ENCODE results near the gene PUM1.
"Not testable (repeated sequence)": the region's sequence is repeated elsewhere in the genome, so short reads cannot be mapped to it uniquely, and the experiment has no call there.

The PUM1 gene

DNA sequence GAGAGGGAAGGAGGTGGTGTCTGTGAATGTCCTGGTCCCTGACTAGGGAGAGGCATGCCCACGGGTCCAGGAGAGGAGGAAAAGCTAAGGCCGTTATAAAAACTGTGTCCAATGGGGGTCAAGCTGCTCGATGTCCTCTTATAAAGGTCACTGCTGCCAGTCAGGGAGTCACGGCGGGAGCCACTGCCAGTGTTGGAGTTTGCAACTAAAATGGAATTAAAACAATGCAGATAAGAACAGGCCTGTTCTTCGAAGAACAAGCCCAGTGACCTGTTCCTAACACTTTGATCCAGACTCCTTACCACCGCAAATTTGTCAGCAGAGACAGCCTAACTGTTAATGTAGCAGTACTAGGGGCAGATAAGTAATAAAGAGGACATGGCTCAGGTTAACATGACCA lies 100.8 kb downstream of the PUM1 start:
- no peak for DNase-seq (ENCODE audit: low read depth in 2 of 2)

DNA sequence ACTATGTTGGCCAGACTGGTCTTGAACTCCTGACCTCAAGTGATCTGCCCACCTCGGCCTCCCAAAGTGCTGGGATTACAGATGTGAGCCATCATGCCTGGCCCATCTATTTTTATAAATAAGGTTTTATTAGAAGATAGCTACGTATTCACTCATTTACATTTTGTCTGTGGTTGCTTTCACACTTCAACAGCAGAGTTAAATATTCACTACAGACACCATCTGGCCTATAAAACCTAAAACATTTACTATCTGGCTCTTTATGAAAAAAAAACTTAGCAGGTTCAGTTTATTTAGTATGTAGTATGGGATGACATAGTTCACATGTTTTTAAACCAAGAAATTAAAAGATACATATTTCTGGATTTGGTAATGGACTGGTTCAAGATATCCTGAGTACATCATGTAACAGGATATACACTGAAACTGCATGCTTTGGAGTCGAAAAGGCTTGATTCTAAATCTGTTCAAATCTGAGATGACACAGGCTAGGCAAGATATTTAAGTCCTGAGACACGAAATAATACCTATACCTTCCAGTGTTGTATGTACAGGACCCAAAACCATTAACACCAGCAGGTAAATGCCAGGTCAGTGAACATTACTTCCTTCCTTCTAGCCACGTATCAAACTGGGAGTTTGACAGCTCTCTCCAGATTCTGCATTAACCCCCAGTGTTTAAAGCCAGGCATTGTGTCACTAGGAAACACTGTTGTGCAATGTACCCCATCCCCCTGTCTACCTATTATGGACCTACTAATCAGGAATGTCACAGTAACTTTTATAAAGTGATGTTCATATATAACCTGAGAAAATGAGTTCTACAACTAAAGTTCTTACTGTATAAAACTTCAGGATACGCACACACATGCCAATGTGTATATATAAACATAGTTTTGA lies 102.7 kb downstream of the PUM1 start:
- no peak for DNase-seq (ENCODE audit: low read depth in 2 of 2)

DNA sequence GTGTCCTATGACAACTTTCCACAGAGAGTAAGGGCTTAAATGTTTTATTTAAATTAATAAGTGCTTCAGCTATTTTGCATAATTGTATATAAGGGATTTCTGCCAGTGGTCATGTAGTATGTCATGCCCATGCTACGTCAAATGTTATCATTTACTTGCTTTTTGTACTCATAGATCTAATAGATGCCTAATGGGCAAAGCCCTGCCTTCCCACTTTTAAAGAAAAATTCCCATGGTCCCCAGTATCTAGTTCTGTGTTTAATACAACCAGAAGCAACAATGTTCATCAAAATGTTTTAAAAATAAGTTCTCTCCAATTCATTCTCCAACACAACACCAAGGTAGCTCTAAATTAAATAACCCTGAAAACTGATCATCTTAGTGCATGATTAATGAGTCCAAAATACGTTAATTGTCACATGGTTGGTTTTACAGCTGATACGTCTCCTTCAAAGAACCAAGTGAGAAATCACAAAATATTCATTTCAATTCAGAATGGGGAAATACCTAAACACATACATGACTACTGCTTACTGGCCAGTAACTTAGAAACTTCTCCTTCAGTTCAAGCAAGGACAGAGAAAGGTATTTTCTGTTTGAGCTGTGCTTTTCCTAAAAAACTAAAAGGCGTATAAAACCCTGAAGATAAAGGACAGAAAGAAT lies 107.8 kb downstream of the PUM1 start:
- no peak for DNase-seq (ENCODE audit: low read depth in 2 of 2)

DNA sequence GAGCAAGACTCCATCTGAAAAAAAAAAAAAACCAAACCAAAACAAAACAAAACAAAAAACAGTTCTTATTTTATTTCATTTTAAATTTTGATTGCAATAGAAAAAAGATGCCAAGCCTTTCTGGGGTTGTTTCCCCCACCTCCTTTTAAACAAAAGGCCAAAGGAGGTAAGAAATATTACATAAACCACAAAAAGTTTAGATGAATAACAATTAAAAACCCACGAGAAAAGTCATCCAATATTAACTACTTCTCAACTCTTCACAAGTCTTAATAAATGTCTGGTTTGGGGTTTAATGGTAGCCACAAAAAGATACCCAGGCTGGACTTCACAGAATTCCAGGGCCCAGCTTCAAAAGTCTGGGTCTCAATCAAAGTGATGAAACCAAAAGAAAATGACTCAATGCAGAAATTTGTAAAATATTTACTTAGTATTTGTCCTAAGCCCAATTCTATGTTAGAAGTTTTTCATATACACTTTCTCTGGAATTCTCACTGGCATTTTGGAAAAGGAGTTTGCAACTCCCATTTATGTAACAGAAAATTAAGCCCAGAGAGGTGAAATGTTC lies 110.0 kb downstream of the PUM1 start:
- no peak for DNase-seq (ENCODE audit: low read depth in 2 of 2)

DNA sequence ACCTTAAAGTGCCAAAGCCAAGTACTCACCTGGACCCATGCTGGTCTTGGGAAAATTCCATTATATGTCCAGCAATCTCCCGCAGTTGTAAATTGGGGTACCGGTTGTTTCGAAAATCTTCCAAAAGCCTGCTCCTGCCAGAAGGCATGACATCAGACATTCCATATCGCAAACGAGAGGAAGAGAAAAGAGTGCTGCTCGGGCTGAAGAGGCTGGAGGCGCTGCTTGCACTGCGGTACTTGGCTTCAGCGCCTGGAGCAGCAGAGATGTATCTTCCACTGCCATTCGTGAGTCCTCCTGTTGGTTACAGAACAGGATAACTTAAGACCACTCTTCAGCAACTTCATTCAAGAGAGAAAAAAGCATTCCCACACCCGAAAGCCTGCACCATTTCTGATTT lies 111.8 kb downstream of the PUM1 start:
- DNase-seq (ENCODE audit: low read depth in 2 of 2), result no peak

DNA sequence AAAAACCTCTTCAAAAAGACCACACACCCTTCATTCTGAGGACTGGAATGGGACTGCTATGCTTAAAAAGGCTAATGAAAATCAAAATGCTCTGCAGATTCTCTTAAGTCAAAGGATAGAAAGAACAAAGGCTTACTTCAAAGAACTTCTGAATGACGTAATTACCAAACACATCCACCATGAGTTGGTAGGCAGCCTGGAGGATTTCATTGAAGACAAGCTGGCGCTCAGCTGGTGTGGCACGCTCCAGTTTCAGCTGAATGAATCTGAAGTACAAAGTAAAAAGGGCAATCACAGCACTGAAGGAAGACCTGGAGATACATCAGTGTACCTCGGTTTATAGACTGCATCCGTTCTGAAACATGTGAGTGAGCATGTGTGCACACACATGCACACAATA lies 113.4 kb downstream of the PUM1 start:
- DNase-seq (ENCODE audit: low read depth in 2 of 2), result no peak

- DNase-seq (ENCODE audit: low read depth in 2 of 2), result no peak
These were observed 114.8 kb downstream of the PUM1 start for GRCh38 chr1:30950700-30951099.

- no peak for DNase-seq (ENCODE audit: low read depth in 2 of 2)
These were observed 115.5 kb downstream of the PUM1 start for GRCh38 chr1:30950053-30950452.

GRCh38 chr1:30949487-30949838 lies 116.1 kb downstream of the PUM1 start:
- not testable (repeated sequence) for DNase-seq (ENCODE audit: low read depth in 2 of 2)

DNA sequence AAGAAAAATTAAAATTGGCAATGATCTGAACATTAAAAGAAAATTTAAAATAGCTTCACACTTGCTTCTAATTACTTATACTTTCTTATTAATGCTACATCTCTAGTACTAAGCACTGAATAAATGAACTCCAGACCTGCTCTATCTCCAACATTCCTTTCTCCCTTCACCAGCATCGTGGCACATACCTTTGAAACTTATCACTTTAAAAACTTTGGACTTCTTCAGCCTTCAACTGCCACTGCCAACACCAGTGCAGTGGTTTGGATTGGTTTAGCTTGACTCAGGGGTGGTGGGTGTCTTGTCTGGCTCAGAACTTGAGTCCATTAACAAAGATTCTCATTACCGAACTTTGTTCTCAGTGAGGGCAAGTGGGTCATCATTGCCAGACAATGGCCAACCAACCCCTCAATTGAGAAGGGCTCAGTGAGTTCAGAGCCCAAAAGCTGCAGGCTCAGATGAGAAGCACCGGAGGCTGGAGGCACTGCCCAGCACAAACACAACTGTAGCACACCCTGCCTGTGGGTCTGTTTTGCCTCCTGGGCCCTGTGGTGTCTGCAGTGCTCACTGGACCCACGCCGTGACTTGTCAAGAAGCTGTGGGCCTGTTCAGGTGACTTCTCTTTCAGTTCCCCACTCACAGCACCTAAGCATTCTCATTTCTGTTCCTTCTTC lies 116.6 kb downstream of the PUM1 start:
- DNase-seq (ENCODE audit: low read depth in 2 of 2), result not testable (repeated sequence)

DNA sequence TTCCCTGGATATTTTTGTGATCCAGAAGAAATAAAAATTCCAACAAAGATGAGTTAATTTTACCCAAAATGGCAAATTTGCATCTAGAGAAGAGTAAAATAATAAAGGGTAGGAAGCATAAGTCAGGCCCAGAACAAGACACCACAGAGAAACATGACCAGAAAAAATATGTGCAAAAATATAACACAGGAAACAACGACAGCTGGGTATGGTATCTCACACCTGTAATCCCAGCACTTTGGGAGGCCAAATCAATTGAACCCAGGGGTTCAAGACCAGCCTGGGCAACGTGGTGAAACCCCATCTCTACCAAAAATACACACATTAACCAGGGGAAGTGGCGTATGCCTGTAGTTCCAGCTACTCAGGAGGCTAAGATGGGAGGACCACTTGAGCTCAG lies 117.2 kb downstream of the PUM1 start:
- DNase-seq (ENCODE audit: low read depth in 2 of 2), result no peak

- DNase-seq (ENCODE audit: low read depth in 2 of 2), result no peak
These were observed 118.3 kb downstream of the PUM1 start for GRCh38 chr1:30947212-30947611.

DNA sequence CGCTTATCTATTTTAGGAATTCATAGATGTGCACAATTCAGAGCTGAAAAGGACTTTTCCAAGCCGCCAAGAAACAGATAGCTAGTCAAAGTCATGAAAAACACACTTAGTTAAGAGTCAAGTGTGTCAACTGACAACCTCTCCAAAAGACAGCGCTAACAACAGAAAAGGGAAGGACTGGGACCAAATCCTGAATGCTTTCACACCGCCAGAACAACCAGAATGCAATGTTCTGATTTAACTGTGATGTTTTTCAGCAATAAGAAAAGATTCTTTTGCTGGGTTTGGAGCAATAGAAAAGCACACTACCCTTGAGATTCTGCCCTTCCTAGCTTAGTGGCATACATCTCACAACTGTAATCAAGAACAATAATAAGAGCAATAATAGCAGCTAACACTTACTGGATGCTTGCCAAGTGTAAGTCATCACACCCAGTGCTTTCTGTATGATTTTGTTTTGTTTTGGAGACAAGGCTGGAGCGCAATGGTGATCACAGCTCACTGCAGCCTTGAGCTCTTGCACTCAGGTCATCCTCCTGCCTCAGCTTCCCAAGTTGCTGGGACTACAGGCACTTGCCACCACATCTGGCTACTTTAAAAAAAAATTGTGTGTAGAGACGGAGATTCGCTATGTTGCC lies 123.1 kb downstream of the PUM1 start:
- DNase-seq (ENCODE audit: low read depth in 2 of 2), result no peak

- DNase-seq (ENCODE audit: low read depth in 2 of 2), result no peak
These were observed 125.0 kb downstream of the PUM1 start for GRCh38 chr1:30940541-30940940.

DNA sequence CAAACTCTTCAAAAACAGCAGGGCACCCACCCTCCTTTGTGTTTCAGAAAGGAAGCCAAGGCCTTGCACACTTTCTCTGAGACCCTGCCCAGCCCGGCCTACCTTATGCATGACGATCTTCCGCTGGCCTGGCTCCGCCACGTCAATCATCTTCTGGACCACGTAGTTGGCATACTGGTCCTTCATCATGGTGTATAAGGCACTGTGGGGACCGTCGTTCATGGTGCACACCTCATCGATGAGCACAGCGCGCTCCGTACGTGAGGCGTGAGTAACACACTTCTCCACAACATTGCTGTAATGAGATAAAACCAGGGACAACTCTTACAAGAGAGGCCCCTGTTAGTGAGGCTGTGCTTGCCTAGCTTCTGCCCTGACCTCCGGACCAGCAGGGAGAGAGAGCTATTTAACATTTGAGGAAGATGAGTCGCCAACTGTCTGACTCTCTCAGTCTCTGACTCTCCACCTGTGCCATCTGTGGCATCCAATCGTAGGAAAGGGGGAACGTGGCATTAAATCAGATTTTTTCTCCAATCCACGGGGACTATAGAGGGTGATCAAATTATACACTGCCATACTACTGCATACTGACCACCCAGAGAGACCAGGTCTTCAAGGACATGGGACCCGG lies 128.9 kb downstream of the PUM1 start:
- no peak for DNase-seq (ENCODE audit: low read depth in 2 of 2)

- not testable (repeated sequence) for DNase-seq (ENCODE audit: low read depth in 2 of 2)
These were observed 129.8 kb downstream of the PUM1 start for GRCh38 chr1:30935758-30936157.

- DNase-seq (ENCODE audit: low read depth in 2 of 2), result no peak
These were observed 130.9 kb downstream of the PUM1 start for GRCh38 chr1:30934613-30935012.

- no peak for DNase-seq (ENCODE audit: low read depth in 2 of 2)
These were observed 131.7 kb downstream of the PUM1 start for GRCh38 chr1:30933874-30934252.

DNA sequence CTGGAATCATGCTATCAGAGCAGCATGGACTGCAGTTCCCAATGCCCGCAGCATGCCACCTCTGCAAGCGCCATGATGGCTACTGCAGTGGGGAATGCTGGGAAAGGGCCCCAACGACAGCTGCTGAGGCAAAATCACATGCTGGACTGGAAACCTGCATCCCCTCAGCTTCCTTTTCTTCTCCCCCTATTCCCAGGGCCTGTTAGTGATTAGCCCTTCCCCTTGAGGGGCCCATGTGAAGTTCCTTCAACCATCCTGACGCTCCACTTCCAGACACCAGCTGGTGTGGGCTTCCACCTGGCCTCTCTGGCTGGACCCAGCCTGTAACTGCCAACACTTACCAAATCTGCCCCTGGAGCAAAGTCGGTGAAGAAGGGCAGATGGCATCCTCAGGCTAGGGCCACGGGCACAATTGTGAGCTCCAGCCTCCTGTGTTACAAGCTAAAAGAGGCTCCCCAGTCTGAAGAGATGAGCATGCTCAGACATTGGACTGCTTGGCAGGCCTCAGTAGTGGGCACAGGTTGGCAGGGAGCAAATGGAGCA lies 134.8 kb downstream of the PUM1 start:
- no peak for DNase-seq (ENCODE audit: low read depth in 2 of 2)

DNA sequence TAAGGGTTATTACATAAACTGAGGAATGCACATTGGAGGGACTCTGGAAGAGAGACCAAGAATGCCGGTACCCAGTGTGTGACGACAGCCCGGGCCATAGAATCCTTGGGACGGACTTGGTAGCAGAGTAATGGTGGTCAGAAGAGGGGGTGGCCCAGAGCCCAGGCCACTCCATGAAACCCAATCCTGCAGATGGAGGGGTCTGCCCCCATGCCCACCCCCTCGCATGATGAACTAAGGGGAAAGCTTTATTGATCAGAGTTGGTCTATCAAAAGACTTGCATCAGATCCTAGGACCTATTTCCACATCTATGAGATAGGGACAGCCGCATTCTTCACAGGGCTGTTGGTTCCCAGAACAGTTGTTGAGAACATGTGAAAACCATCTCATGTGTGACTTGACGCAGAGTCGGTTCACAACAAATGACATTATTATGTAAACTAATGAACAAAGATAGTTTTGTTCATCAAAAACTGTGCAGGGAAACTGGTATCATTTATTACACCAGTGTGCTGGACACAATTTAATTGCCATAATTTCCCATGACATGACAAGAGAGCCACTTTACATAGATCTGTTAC lies 135.5 kb downstream of the PUM1 start:
- DNase-seq (ENCODE audit: low read depth in 2 of 2), result no peak
